Smooth muscle cell (in vitro differentiated cells): ENCODE data around the gene MPPE1. TPM values are rescaled to one million over a fixed set of nuclear protein-coding genes. Genes with fewer than 3 reads are reported as not detected.

Source experiments
- DNase-seq: peaks from one replicate; lab custom pipeline; 2025; ENCODE audit not compliant: unreplicated experiment; lab: John Stamatoyannopoulos, UW
- H2AFZ ChIP-seq: fragments of 200-600 bp; sonication (generic); 2 replicates; pipeline ENCODE4 v1.6.0; 2016; ENCODE audit warnings: antibody characterized with exemption, low read depth, mild to moderate bottlenecking
- H3F3A ChIP-seq: fragments of 200-600 bp; sonication (generic); 2 replicates; pipeline ENCODE4 v1.6.0; 2017; ENCODE audit warnings: antibody characterized with exemption, low read depth
- H3K27ac ChIP-seq: fragments of 200-600 bp; sonication (generic); 2 replicates; pipeline ENCODE4 v1.5.1; 2016; ENCODE audit warnings: low read depth, mild to moderate bottlenecking
- H3K27me3 ChIP-seq: fragments of 200-600 bp; sonication (generic); 2 replicates; pipeline ENCODE4 v1.6.1; 2016; ENCODE audit warnings: low read depth, mild to moderate bottlenecking
- H3K36me3 ChIP-seq: fragments of 200-600 bp; sonication (generic); 2 replicates; pipeline ENCODE4 v1.5.1; 2016; ENCODE audit warnings: low read depth
- H3K4me1 ChIP-seq: fragments of 200-600 bp; sonication (generic); 2 replicates; pipeline ENCODE4 v1.5.1; 2016; ENCODE audit warnings: low read depth
- H3K4me2 ChIP-seq: fragments of 200-600 bp; sonication (generic); 2 replicates; pipeline ENCODE4 v1.6.0; 2016; ENCODE audit warnings: mild to moderate bottlenecking
- H3K4me3 ChIP-seq: fragments of 200-600 bp; sonication (generic); 2 replicates; pipeline ENCODE4 v1.5.1; 2016; ENCODE audit warnings: mild to moderate bottlenecking
- H3K79me2 ChIP-seq: fragments of 200-600 bp; sonication (generic); 2 replicates; pipeline ENCODE4 v1.6.0; 2016; ENCODE audit warnings: low read depth, mild to moderate bottlenecking
- H3K9ac ChIP-seq: fragments of 200-600 bp; sonication (generic); 2 replicates; pipeline ENCODE4 v1.6.0; 2016; ENCODE audit warnings: low read depth
- H3K9me3 ChIP-seq: fragments of 200-600 bp; sonication (generic); replicated peaks from 2 replicates; pipeline ENCODE4 v1.5.1; 2016; ENCODE audit warnings: low read depth
- H4K20me1 ChIP-seq: fragments of 200-600 bp; sonication (generic); 2 replicates; pipeline ENCODE4 v1.6.0; 2016; ENCODE audit warnings: low read depth
- WGBS: methylation state at CpG from one replicate; pipeline ENCODE4 v1.1.7; 2016; ENCODE audit warnings: low lambda C conversion rate; 5-methylcytosine and 5-hydroxymethylcytosine counted together
- polyA plus RNA-seq: library from polyadenylated mRNA; unstranded; fragments of >200 nt; fragmentation: Nextera tagmentation; extraction: Ambion mirVana; gene quantifications from 2 replicates; pipeline ENCODE4 v1.2.1, GENCODE V29; 2016
- total RNA-seq: library from RNA; depleted of rRNA; stranded (reverse); fragments of >200 nt; gene quantifications from 2 replicates; pipeline ENCODE4 v1.2.3, GENCODE V29; 2014
- TF ChIP-seq, protein P1 (sequence below): fragments of 200-600 bp; sonication (generic); IDR thresholded peaks from 2 replicates; pipeline ENCODE4 v1.5.1; 2017; ENCODE audit warnings: borderline replicate concordance, mild to moderate bottlenecking, antibody characterized with exemption; ENCODE audit not compliant: insufficient read depth, poor library complexity, severe bottlenecking

Gene MPPE1
- total and polyA plus RNA-seq, 2 experiments from 2014 or later, result 33.6 to 73.1 TPM

DNA sequence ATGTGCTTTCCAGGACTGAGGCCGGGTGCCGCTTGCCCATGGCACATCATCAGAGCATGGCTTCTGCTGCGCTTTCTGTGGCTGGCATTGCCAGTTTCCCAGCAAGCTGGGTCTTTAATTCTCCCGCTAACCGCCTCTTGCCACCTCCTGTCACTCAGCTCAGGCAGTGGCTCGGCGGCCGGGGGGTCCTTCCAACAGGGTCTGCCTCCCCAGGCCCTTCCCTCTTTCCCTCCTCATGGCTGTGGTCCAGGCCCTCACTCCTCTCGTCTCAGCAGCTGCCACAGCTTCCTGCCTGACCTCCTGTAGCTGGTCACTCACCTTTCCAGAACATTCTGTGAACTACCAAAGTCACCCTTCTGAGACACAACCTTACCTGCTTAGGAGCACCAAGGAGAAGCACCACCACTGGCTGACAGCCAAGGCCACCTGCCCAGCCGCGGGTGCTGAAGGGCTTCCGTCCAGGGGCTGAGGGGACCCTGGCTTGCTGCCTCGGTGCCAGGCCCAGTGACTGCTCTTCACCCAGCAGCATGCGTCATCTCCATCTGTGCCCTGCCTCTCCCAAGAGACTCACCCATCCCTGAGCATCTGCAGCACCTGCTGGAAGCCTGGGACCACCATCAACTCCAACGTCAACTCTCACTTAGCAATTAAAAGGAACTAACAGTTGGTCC lies 34.3 kb downstream of the MPPE1 start:
- DNase-seq, result no peak
- Histone ChIP-seq H3K79me2 (no peaks in the 10 kb centered on the region), H3K4me1 (no peaks in the 10 kb centered on the region), H3K27ac (no peak overlapping the region), H3K27me3 (no peaks in the 10 kb centered on the region), H3K9me3 (no peaks in the 10 kb centered on the region), H3K4me2 (no peak overlapping the region), H3K9ac (no peak overlapping the region), H3K36me3 (no peaks in the 10 kb centered on the region), H3F3A (peaks cover 7% of the 10 kb centered on the region), H3K4me3 (no peak overlapping the region), H4K20me1 (no peaks in the 10 kb centered on the region), H2AFZ (no peak overlapping the region)
- 94% methylated on average over 15 of the region's 15 CpGs for WGBS
- TF ChIP-seq, protein P1, sequence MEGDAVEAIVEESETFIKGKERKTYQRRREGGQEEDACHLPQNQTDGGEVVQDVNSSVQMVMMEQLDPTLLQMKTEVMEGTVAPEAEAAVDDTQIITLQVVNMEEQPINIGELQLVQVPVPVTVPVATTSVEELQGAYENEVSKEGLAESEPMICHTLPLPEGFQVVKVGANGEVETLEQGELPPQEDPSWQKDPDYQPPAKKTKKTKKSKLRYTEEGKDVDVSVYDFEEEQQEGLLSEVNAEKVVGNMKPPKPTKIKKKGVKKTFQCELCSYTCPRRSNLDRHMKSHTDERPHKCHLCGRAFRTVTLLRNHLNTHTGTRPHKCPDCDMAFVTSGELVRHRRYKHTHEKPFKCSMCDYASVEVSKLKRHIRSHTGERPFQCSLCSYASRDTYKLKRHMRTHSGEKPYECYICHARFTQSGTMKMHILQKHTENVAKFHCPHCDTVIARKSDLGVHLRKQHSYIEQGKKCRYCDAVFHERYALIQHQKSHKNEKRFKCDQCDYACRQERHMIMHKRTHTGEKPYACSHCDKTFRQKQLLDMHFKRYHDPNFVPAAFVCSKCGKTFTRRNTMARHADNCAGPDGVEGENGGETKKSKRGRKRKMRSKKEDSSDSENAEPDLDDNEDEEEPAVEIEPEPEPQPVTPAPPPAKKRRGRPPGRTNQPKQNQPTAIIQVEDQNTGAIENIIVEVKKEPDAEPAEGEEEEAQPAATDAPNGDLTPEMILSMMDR, result no peak

DNA sequence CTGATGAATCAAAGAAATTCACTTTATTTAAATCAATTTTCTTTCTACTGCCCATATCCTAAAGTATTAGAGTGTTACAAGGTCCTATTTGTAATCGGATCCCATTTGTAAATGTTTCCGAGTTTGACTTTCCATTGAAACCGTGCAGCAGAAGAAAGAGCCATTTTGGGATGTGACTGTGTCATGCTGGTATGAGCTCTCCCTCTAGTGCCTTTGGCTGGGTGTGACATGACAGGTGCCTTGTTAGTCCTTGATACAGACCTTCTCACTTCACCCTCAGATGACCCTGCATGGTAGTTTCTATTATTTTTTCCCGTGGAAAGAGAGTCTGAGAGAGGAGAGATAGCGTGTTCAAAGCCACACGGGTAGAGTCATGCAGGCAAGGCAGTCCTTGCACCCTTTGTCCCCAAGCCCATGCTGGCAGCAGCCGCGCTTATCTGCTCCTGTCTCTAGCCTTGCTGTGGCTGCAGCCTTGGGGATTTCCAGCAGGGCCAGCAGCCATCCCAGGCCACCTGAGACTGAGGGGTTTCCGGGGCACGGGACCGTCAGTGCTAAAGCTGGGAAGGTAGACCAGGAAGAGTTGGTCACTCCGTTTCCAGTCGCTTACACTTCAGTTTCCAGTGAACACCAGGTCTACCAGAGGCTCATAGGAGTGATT lies 35.5 kb downstream of the MPPE1 start:
- Histone ChIP-seq H4K20me1 (no peaks in the 10 kb centered on the region), H3K4me2 (no peak overlapping the region), H3K4me1 (no peaks in the 10 kb centered on the region), H3K4me3 (no peak overlapping the region), H3K27me3 (no peaks in the 10 kb centered on the region), H3K9ac (no peak overlapping the region), H3K36me3 (no peaks in the 10 kb centered on the region), H3K9me3 (no peaks in the 10 kb centered on the region), H3F3A (peaks cover 7% of the 10 kb centered on the region), H2AFZ (no peak overlapping the region), H3K27ac (no peak overlapping the region), H3K79me2 (no peaks in the 10 kb centered on the region)
- 91% methylated on average over 13 of the region's 13 CpGs for WGBS
- DNase-seq, result no peak
- TF ChIP-seq, protein P1, result peak; percentile 11

DNA sequence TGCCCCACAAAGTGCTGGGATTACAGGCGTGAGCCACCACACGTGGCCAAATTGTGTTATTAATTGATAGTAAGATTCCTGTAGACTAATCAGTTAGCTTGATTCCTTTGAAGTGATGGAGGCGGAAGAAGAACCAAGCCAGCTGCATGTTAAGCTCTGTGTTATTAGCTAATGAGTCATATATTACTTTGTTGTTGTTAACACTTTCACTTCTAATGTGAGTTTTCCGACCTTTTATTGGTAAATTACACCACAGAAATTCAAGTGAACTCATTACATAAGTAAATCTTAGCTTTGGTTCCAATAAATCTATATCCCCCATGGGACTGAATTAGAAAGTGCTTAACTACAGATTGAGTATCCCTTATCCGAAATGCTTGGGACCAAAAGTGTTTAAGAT lies 36.6 kb downstream of the MPPE1 start:
- no peaks in the 10 kb centered on the region for H3K36me3 ChIP-seq
- no peaks in the 10 kb centered on the region for H3K4me1 ChIP-seq
- H4K20me1 ChIP-seq, result no peaks in the 10 kb centered on the region
- peaks cover 7% of the 10 kb centered on the region for H3F3A ChIP-seq
- no peaks in the 10 kb centered on the region for H3K27me3 ChIP-seq
- no peak overlapping the region for H3K27ac ChIP-seq
- H3K79me2 ChIP-seq, result no peaks in the 10 kb centered on the region
- WGBS, result 55% methylated on average over 5 of the region's 5 CpGs
- DNase-seq, result no peak
- no peak overlapping the region for H3K4me2 ChIP-seq
- TF ChIP-seq, protein P1, result no peak
- no peak overlapping the region for H2AFZ ChIP-seq
- H3K4me3 ChIP-seq, result no peak overlapping the region
- no peak overlapping the region for H3K9ac ChIP-seq
- H3K9me3 ChIP-seq, result no peaks in the 10 kb centered on the region
